Mesothelial cell of epicardium (in vitro differentiated cells): ENCODE results near the gene SAT1. TPM values are rescaled to one million over a fixed set of nuclear protein-coding genes. Genes with fewer than 3 reads are reported as not detected.

Experiments used
- DNase-seq, 2 experiments: peaks; one replicate each; pipeline ENCODE4 v3.0.0; 2021; ENCODE audit warnings: low spot score in 2 of 2; ENCODE audit not compliant: unreplicated experiment in 2 of 2
- H3K27ac Mint-ChIP-seq: 2 replicates; pipeline ENCODE4 v1.8.0; 2021; ENCODE audit warnings: mixed read lengths
- H3K27me3 Mint-ChIP-seq: 2 replicates; pipeline ENCODE4 v1.8.0; 2021; ENCODE audit warnings: low read depth, mixed read lengths
- H3K36me3 Mint-ChIP-seq: 2 replicates; pipeline ENCODE4 v1.8.0; 2021; ENCODE audit warnings: mixed read lengths
- H3K4me1 Mint-ChIP-seq: 2 replicates; pipeline ENCODE4 v1.8.0; 2021; ENCODE audit warnings: mixed read lengths
- H3K4me3 Mint-ChIP-seq: 2 replicates; pipeline ENCODE4 v1.8.0; 2021; ENCODE audit warnings: mild to moderate bottlenecking, moderate library complexity, mixed read lengths
- H3K9me3 Mint-ChIP-seq: 2 replicates; pipeline ENCODE4 v1.8.0; 2021; ENCODE audit warnings: mixed read lengths
- CTCF ChIP-seq: fragments of 200-600 bp; sonication (generic); IDR thresholded peaks from one replicate; pipeline ENCODE4 v1.5.0; 2021; ENCODE audit warnings: antibody characterized with exemption; ENCODE audit not compliant: unreplicated experiment
- total RNA-seq: library from RNA; stranded (reverse); gene quantifications from 3 replicates; pipeline ENCODE4 v1.2.1, GENCODE V29; 2021

SAT1 gene
- total RNA-seq, 1 donor from 2014 or later, result 236 TPM

GRCh38 chrX:23756165-23756564 lies 26.8 kb upstream of the SAT1 start:
- no peaks in the 10 kb centered on the region for H3K9me3 Mint-ChIP-seq
- no peaks in the 10 kb centered on the region for H3K27me3 Mint-ChIP-seq
- peaks cover 3% of the 10 kb centered on the region for H3K4me1 Mint-ChIP-seq
- peaks cover 3% of the 10 kb centered on the region for H3K36me3 Mint-ChIP-seq
- no peak overlapping the region for H3K27ac Mint-ChIP-seq
- peak in 1 of 2 experiments; percentile 45 for DNase-seq
- TF ChIP-seq CTCF, result peak; percentile 86
- no peak overlapping the region for H3K4me3 Mint-ChIP-seq

- Mint-ChIP-seq H3K9me3 (no peaks in the 10 kb centered on the region), H3K4me1 (peaks cover 3% of the 10 kb centered on the region), H3K4me3 (no peak overlapping the region), H3K36me3 (peaks cover 3% of the 10 kb centered on the region), H3K27ac (no peak overlapping the region), H3K27me3 (no peaks in the 10 kb centered on the region)
- TF ChIP-seq CTCF, result no peak
- no peak for DNase-seq
Measured at GRCh38 chrX:23759821-23760220, 23.2 kb upstream of the SAT1 start.

- no peak for DNase-seq
- Mint-ChIP-seq H3K27ac (no peak overlapping the region), H3K36me3 (no peaks in the 10 kb centered on the region), H3K27me3 (no peaks in the 10 kb centered on the region), H3K4me1 (no peaks in the 10 kb centered on the region), H3K4me3 (no peak overlapping the region), H3K9me3 (no peaks in the 10 kb centered on the region)
- TF ChIP-seq CTCF, result no peak
Measured at GRCh38 chrX:23764188-23764984, 18.6 kb upstream of the SAT1 start.

- Mint-ChIP-seq H3K36me3 (no peaks in the 10 kb centered on the region), H3K4me1 (no peaks in the 10 kb centered on the region), H3K27ac (no peak overlapping the region), H3K9me3 (no peaks in the 10 kb centered on the region), H3K4me3 (no peak overlapping the region), H3K27me3 (no peaks in the 10 kb centered on the region)
- DNase-seq, result no peak
- no peak for TF ChIP-seq CTCF
Measured at GRCh38 chrX:23765449-23765848, 17.5 kb upstream of the SAT1 start.

- no peaks in the 10 kb centered on the region for H3K9me3 Mint-ChIP-seq
- TF ChIP-seq CTCF, result no peak
- no peaks in the 10 kb centered on the region for H3K36me3 Mint-ChIP-seq
- H3K4me3 Mint-ChIP-seq, result no peak overlapping the region
- no peak for DNase-seq
- H3K27ac Mint-ChIP-seq, result no peak overlapping the region
- no peaks in the 10 kb centered on the region for H3K27me3 Mint-ChIP-seq
- H3K4me1 Mint-ChIP-seq, result no peaks in the 10 kb centered on the region
Measured at GRCh38 chrX:23765868-23766267, 17.1 kb upstream of the SAT1 start.
